Skeletal muscle satellite cell (primary cell): Measurements from ENCODE around the gene CAPS.

Experiments
- H3K27me3 ChIP-seq: 2 replicates; pipeline ENCODE4 v1.7.0; 2013; ENCODE audit warnings: low read length; ENCODE audit not compliant: control insufficient read depth, insufficient read depth
- H3K36me3 ChIP-seq: 2 replicates; pipeline ENCODE4 v1.7.0; 2013; ENCODE audit warnings: mild to moderate bottlenecking, control low read depth, low read length; ENCODE audit not compliant: insufficient read depth
- H3K4me1 ChIP-seq: 2 replicates; pipeline ENCODE4 v1.7.0; 2013; ENCODE audit warnings: low read length; ENCODE audit not compliant: control insufficient read depth, insufficient read depth
- H3K4me2 ChIP-seq: 2 replicates; pipeline ENCODE4 v1.7.0; 2013; ENCODE audit warnings: mild to moderate bottlenecking, low read length
- H3K4me3 ChIP-seq: 2 replicates; pipeline ENCODE4 v1.7.0; 2013; ENCODE audit warnings: low read length
- H3K9ac ChIP-seq: 2 replicates; pipeline ENCODE4 v1.7.0; 2013; ENCODE audit warnings: mild to moderate bottlenecking, low read depth, low read length, moderate library complexity
- H3K9me3 ChIP-seq: replicated peaks from 2 replicates; pipeline ENCODE4 v1.7.0; 2013; ENCODE audit warnings: mild to moderate bottlenecking, control low read depth, low read length

The CAPS gene

GRCh38 chr19:5932146-5932545 lies 18.1 kb downstream of the CAPS start:
- Histone ChIP-seq H3K9me3 (no peaks in the 10 kb centered on the region), H3K36me3 (peaks cover 68% of the 10 kb centered on the region), H3K4me2 (no peak overlapping the region), H3K27me3 (no peaks in the 10 kb centered on the region), H3K4me1 (peaks cover 22% of the 10 kb centered on the region), H3K4me3 (no peak overlapping the region), H3K9ac (no peak overlapping the region)

GRCh38 chr19:5932609-5933262 lies 18.7 kb downstream of the CAPS start:
- Histone ChIP-seq H3K4me2 (no peak overlapping the region), H3K9ac (no peak overlapping the region), H3K4me3 (no peak overlapping the region), H3K27me3 (no peaks in the 10 kb centered on the region), H3K4me1 (peaks cover 22% of the 10 kb centered on the region), H3K9me3 (no peaks in the 10 kb centered on the region), H3K36me3 (peaks cover 68% of the 10 kb centered on the region)

- H3K27me3 ChIP-seq = no peaks in the 10 kb centered on the region
- peaks cover 62% of the 10 kb centered on the region for H3K36me3 ChIP-seq
- H3K4me2 ChIP-seq = no peak overlapping the region
- no peak overlapping the region for H3K4me3 ChIP-seq
- no peaks in the 10 kb centered on the region for H3K9me3 ChIP-seq
- peaks cover 22% of the 10 kb centered on the region for H3K4me1 ChIP-seq
- H3K9ac ChIP-seq = no peak overlapping the region
Observed at GRCh38 chr19:5933391-5934068, 19.5 kb downstream of the CAPS start.

- Histone ChIP-seq H3K9me3 (no peaks in the 10 kb centered on the region), H3K4me2 (no peak overlapping the region), H3K9ac (no peak overlapping the region), H3K27me3 (no peaks in the 10 kb centered on the region), H3K4me1 (peaks cover 22% of the 10 kb centered on the region), H3K4me3 (no peak overlapping the region), H3K36me3 (peaks cover 57% of the 10 kb centered on the region)
Observed at GRCh38 chr19:5934069-5934401, 20.0 kb downstream of the CAPS start.

- Histone ChIP-seq H3K27me3 (no peaks in the 10 kb centered on the region), H3K9me3 (no peaks in the 10 kb centered on the region), H3K4me3 (no peak overlapping the region), H3K4me2 (peak overlapping the region; percentile 23), H3K9ac (no peak overlapping the region), H3K4me1 (peaks cover 22% of the 10 kb centered on the region), H3K36me3 (peaks cover 54% of the 10 kb centered on the region)
Observed at GRCh38 chr19:5934774-5935472, 20.9 kb downstream of the CAPS start.

GRCh38 chr19:5935473-5936291 lies 21.6 kb downstream of the CAPS start:
- no peak overlapping the region for H3K4me3 ChIP-seq
- peaks cover 22% of the 10 kb centered on the region for H3K4me1 ChIP-seq
- H3K9me3 ChIP-seq = no peaks in the 10 kb centered on the region
- no peaks in the 10 kb centered on the region for H3K27me3 ChIP-seq
- H3K36me3 ChIP-seq = peaks cover 54% of the 10 kb centered on the region
- H3K4me2 ChIP-seq = peak overlapping the region; percentile 23
- H3K9ac ChIP-seq = no peak overlapping the region

- no peak overlapping the region for H3K9ac ChIP-seq
- H3K27me3 ChIP-seq = no peaks in the 10 kb centered on the region
- H3K4me1 ChIP-seq = peaks cover 22% of the 10 kb centered on the region
- H3K9me3 ChIP-seq = no peaks in the 10 kb centered on the region
- H3K4me3 ChIP-seq = no peak overlapping the region
- H3K36me3 ChIP-seq = peaks cover 52% of the 10 kb centered on the region
- H3K4me2 ChIP-seq = no peak overlapping the region
Observed at GRCh38 chr19:5936292-5936592, 22.2 kb downstream of the CAPS start.

- H3K9me3 ChIP-seq = no peaks in the 10 kb centered on the region
- peaks cover 49% of the 10 kb centered on the region for H3K36me3 ChIP-seq
- no peak overlapping the region for H3K4me3 ChIP-seq
Observed at GRCh38 chr19:5937550-5937949, 23.5 kb downstream of the CAPS start.

GRCh38 chr19:5940260-5941208 lies 26.5 kb downstream of the CAPS start:
- no peaks in the 10 kb centered on the region for H3K9me3 ChIP-seq
- H3K9ac ChIP-seq = no peak overlapping the region
- H3K36me3 ChIP-seq = peaks cover 39% of the 10 kb centered on the region
- no peak overlapping the region for H3K4me3 ChIP-seq
- H3K4me2 ChIP-seq = no peak overlapping the region
- H3K4me1 ChIP-seq = peaks cover 14% of the 10 kb centered on the region
- no peaks in the 10 kb centered on the region for H3K27me3 ChIP-seq

More at GRCh38 chr19:5937550-5937949, 23.5 kb downstream of the CAPS start:
- no peaks in the 10 kb centered on the region for H3K27me3 ChIP-seq
- peaks cover 22% of the 10 kb centered on the region for H3K4me1 ChIP-seq
- no peak overlapping the region for H3K4me2 ChIP-seq
- H3K9ac ChIP-seq = no peak overlapping the region

GRCh38 chr19:5941673-5942072 lies 27.6 kb downstream of the CAPS start:
- Histone ChIP-seq H3K9me3 (no peaks in the 10 kb centered on the region), H3K9ac (no peak overlapping the region), H3K36me3 (peaks cover 46% of the 10 kb centered on the region), H3K4me3 (no peak overlapping the region), H3K27me3 (no peaks in the 10 kb centered on the region), H3K4me2 (no peak overlapping the region), H3K4me1 (peaks cover 8% of the 10 kb centered on the region)
